ENCODE measurements around the gene LSM7. TPM values are rescaled to one million over a fixed set of nuclear protein-coding genes. Genes with fewer than 3 reads are reported as not detected.

Gene LSM7
- polyA plus RNA-seq, 1 donor from 2014 or later, result 550 TPM

DNA sequence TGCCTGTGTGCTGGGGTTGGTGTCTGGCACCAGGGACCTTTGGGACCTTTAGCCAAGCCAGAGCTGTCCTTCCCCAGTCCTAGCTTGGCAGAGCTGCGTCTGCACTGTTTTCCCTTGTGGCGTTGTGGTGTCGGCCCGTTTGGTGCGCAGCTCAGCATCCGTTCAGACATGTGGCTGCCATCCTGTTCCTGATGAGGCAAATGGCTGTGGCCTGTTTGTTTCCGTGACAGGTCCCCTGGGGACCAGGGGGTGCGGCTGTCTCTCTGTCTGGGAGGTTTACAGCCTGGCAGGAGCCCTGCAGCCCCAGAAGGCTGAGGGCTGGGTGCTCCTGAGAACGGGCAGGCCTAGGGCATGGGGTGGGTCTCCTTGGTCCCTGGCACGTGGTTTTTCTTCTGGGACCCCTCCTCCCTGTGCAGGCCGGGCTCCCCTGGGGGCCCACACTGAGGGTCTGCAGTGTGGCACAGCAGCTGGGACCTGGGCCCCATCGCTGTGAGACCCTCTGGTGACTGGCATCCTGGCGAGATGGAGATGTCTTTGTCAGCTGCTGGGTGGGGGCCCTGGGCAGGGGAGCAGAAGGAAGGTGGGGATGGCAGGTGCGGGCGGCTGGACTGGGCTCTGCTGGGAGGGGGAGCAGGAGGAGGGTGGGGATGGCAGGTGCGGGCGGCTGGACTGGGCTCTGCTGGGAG lies 4.1 kb upstream of the LSM7 start:
- H3K4me2 ChIP-seq (ENCODE audit: low read length), result peak overlapping the region; percentile 6
- no peak overlapping the region for H3K27ac ChIP-seq (ENCODE audit: low read length)
- TF ChIP-seq MXI1 (conservative IDR thresholded peaks at IDR 0.05; ENCODE audit: poor library complexity, severe bottlenecking) (no peak), POLR2AphosphoS5 (IDR thresholded peaks at IDR 0.05) (no peak), EP300 (conservative IDR thresholded peaks at IDR 0.05; ENCODE audit: poor library complexity, severe bottlenecking) (no peak), TAF1 (IDR thresholded peaks at IDR 0.05; ENCODE audit: low read depth) (no peak), RAD21 (conservative IDR thresholded peaks at IDR 0.05) (no peak), SMC3 (conservative IDR thresholded peaks at IDR 0.05; ENCODE audit: poor library complexity) (no peak), EZH2 (IDR thresholded peaks at IDR 0.05; ENCODE audit: borderline replicate concordance, insufficient read depth, low read length, poor library complexity, severe bottlenecking) (no peak)
- TF ChIP-seq, protein P1, sequence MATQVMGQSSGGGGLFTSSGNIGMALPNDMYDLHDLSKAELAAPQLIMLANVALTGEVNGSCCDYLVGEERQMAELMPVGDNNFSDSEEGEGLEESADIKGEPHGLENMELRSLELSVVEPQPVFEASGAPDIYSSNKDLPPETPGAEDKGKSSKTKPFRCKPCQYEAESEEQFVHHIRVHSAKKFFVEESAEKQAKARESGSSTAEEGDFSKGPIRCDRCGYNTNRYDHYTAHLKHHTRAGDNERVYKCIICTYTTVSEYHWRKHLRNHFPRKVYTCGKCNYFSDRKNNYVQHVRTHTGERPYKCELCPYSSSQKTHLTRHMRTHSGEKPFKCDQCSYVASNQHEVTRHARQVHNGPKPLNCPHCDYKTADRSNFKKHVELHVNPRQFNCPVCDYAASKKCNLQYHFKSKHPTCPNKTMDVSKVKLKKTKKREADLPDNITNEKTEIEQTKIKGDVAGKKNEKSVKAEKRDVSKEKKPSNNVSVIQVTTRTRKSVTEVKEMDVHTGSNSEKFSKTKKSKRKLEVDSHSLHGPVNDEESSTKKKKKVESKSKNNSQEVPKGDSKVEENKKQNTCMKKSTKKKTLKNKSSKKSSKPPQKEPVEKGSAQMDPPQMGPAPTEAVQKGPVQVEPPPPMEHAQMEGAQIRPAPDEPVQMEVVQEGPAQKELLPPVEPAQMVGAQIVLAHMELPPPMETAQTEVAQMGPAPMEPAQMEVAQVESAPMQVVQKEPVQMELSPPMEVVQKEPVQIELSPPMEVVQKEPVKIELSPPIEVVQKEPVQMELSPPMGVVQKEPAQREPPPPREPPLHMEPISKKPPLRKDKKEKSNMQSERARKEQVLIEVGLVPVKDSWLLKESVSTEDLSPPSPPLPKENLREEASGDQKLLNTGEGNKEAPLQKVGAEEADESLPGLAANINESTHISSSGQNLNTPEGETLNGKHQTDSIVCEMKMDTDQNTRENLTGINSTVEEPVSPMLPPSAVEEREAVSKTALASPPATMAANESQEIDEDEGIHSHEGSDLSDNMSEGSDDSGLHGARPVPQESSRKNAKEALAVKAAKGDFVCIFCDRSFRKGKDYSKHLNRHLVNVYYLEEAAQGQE (IDR thresholded peaks at IDR 0.05; ENCODE audit: borderline replicate concordance), result no peak
- TF ChIP-seq, protein P2, sequence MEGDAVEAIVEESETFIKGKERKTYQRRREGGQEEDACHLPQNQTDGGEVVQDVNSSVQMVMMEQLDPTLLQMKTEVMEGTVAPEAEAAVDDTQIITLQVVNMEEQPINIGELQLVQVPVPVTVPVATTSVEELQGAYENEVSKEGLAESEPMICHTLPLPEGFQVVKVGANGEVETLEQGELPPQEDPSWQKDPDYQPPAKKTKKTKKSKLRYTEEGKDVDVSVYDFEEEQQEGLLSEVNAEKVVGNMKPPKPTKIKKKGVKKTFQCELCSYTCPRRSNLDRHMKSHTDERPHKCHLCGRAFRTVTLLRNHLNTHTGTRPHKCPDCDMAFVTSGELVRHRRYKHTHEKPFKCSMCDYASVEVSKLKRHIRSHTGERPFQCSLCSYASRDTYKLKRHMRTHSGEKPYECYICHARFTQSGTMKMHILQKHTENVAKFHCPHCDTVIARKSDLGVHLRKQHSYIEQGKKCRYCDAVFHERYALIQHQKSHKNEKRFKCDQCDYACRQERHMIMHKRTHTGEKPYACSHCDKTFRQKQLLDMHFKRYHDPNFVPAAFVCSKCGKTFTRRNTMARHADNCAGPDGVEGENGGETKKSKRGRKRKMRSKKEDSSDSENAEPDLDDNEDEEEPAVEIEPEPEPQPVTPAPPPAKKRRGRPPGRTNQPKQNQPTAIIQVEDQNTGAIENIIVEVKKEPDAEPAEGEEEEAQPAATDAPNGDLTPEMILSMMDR (IDR thresholded peaks at IDR 0.05; ENCODE audit: poor library complexity, severe bottlenecking), result no peak
- peaks cover 52% of the 10 kb centered on the region for H3K79me2 ChIP-seq (replicated peaks; ENCODE audit: insufficient read depth, low read length)
- peak overlapping the region; percentile 26 for H3K9ac ChIP-seq (ENCODE audit: low read length)
- H3K27me3 ChIP-seq (ENCODE audit: insufficient read depth, low read depth, low read length), result no peaks in the 10 kb centered on the region
- H2AFZ ChIP-seq (ENCODE audit: low read depth, low read length), result no peak overlapping the region
- H3K9me2 ChIP-seq (ENCODE audit: insufficient read depth, low read length), result no peaks in the 10 kb centered on the region
- peak overlapping the region; percentile 34 for H3K4me3 ChIP-seq (ENCODE audit: low read length)
- no peaks in the 10 kb centered on the region for H3K36me3 ChIP-seq (ENCODE audit: insufficient read depth, low read length)
- no peaks in the 10 kb centered on the region for H3K9me3 ChIP-seq (ENCODE audit: low read length)
- no peaks in the 10 kb centered on the region for H3F3A ChIP-seq (ENCODE audit: insufficient read depth, low read length, poor library complexity, severe bottlenecking)
- no peaks in the 10 kb centered on the region for H4K20me1 ChIP-seq (ENCODE audit: insufficient read depth)

DNA sequence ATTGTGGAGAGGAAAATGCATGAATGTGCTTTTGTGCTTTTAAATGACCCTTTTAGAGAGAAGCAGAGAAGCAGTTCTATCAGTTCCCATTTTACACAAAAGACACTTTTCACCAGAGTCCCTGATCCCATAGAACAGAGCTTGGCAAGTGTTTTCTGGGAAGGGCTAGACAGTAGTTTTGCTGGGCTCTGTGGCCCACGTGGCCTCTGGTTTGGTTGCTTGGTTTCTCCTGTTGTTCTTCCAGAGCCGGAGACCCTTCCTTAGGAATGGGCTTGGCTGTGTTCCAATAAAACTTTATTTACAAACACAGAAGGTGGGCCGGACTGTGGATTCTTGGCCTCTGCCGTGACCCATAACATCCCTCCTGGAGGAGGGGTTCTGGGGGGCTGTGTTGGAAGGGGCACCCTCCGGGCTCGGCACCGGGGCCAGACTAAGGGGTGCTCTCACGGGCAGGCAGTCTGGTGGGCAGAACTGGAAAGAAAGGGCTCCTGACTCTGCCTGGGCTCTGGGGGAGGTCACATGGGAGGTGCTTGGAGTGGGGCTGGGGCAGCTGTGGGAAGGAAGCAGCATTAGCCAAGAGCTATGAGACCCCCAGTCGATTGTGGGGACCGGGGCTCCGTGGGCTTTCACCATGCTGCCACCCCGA lies 3.3 kb upstream of the LSM7 start:
- H3K79me2 ChIP-seq (replicated peaks; ENCODE audit: insufficient read depth, low read length), result peaks cover 59% of the 10 kb centered on the region
- no peaks in the 10 kb centered on the region for H3K9me3 ChIP-seq (ENCODE audit: low read length)
- H3K4me3 ChIP-seq (ENCODE audit: low read length), result no peak overlapping the region
- H3K27me3 ChIP-seq (ENCODE audit: insufficient read depth, low read depth, low read length), result no peaks in the 10 kb centered on the region
- no peaks in the 10 kb centered on the region for H4K20me1 ChIP-seq (ENCODE audit: insufficient read depth)
- TF ChIP-seq, protein P2 (IDR thresholded peaks at IDR 0.05; ENCODE audit: poor library complexity, severe bottlenecking), result no peak
- no peak for TF ChIP-seq TAF1 (IDR thresholded peaks at IDR 0.05; ENCODE audit: low read depth)
- no peak for TF ChIP-seq EP300 (conservative IDR thresholded peaks at IDR 0.05; ENCODE audit: poor library complexity, severe bottlenecking)
- TF ChIP-seq, protein P1 (IDR thresholded peaks at IDR 0.05; ENCODE audit: borderline replicate concordance), result no peak
- TF ChIP-seq MXI1 (conservative IDR thresholded peaks at IDR 0.05; ENCODE audit: poor library complexity, severe bottlenecking), result no peak
- TF ChIP-seq EZH2 (IDR thresholded peaks at IDR 0.05; ENCODE audit: borderline replicate concordance, insufficient read depth, low read length, poor library complexity, severe bottlenecking), result no peak
- TF ChIP-seq SMC3 (conservative IDR thresholded peaks at IDR 0.05; ENCODE audit: poor library complexity), result no peak
- TF ChIP-seq RAD21 (conservative IDR thresholded peaks at IDR 0.05), result no peak
- TF ChIP-seq POLR2AphosphoS5 (IDR thresholded peaks at IDR 0.05), result no peak
- no peak overlapping the region for H3K27ac ChIP-seq (ENCODE audit: low read length)
- no peaks in the 10 kb centered on the region for H3K36me3 ChIP-seq (ENCODE audit: insufficient read depth, low read length)
- no peak overlapping the region for H3K4me2 ChIP-seq (ENCODE audit: low read length)
- no peaks in the 10 kb centered on the region for H3F3A ChIP-seq (ENCODE audit: insufficient read depth, low read length, poor library complexity, severe bottlenecking)
- no peak overlapping the region for H2AFZ ChIP-seq (ENCODE audit: low read depth, low read length)
- H3K9me2 ChIP-seq (ENCODE audit: insufficient read depth, low read length), result no peaks in the 10 kb centered on the region
- no peak overlapping the region for H3K9ac ChIP-seq (ENCODE audit: low read length)

Measured in neural cell (in vitro differentiated cells).